Measurements from ENCODE around the gene NACC2.
A peak's percentile ranks its signal among the peaks of the same experiment; 100 is the strongest.
"Not testable (repeated sequence)": the region's sequence is repeated elsewhere in the genome, so short reads cannot be mapped to it uniquely, and the experiment has no call there.

Gene NACC2

DNA sequence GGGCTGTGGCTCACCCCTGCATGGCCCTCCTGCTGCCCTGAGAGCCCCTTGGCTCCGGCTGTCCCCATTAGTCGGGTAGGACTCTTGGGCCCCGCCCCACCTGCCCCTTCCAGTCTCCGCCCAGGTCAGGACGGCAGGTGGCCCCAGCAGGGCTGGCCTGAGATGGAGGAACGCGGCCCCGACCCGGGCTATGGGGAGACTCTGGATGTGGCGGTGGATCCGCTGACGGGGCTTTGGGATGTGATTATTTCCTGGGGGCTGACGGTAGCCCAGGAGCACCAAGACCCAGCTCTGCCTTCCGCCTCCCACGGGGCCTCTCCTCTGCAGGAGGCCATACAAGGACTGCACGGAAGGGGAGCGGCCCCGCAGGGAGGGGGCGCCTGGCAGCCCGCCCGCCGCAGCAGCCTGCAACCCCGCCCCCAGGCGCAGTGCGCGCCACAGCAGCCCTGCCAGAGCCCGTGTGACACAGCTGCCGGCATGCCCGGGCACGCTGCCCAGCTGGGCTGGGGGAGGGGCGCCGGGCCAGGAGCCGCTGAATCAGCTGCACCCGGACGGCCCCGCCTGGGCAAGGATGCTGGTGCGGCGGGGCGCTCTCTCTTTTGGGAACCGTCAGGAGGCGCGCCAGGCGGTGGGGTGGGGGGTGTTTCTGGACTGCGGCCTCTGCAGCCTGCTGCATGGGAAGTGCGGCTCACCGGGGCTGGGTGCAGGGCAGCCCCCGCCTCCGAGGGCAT lies 14.4 kb upstream of the NACC2 start:
- DNase-seq: peak; percentile 99

DNA sequence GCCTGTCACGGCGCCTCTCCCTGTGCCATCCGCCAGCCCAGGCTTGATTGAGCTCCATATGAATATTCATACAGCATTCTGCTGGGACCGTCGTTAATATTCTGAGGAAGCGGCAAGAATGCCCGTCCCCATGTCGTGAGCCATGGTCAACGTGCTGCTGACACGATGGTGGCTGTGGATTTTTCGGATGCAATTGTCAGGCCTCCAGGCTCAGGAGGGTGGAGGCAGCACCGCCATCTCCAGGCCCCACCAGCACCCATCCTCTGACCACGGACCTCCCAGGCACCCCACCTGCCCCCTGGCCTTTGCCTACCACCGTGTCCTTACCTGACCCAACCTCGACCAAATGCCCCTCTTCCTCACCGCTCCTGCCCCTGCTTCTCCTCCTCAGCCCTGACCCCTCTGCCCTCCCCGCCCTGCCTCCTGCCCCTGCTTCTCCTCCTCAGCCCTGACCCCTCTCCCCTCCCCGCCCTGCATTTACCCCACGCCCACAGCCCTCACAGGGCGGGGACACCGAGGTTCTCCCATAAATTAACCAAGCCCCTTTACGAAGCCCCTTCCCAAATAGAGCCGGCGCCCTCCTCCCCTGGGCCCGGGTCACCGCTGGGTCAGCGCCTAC lies 13.7 kb upstream of the NACC2 start:
- DNase-seq: peak; percentile 78

DNA sequence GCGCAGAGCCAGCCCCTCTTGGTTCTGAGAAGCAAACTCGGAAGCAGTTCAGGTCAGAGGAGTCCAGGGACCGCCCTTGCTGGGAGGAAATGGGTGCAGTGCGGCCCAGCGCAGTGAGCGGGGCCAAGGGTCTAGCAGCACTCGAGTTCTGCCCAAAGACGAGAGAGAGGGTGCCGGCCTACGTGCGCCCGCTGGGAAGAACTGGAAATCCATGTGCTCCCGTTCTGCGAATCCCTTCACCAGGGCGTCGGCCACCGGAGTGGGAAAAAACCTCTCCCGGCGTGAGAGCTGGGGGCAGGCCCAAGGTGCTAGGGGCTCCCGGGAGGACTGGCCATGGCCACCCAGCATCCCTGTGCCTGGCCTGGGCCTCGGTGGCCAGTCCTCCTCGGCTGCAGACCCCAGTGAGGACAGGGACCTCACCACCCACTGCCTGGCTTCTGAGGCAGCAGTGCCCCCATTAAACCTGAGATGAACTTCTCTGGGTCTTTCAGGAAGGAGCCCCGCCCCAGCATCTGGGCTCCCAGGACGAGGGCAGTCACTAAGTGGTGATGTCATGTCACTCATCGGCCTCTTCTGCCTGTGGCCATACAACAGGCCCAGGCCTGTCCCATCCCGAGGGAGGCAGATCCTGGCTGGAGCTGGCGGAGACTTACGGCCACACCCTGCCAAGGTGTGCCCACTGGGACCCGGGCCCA lies 13.0 kb upstream of the NACC2 start:
- DNase-seq: peak; percentile 98

DNA sequence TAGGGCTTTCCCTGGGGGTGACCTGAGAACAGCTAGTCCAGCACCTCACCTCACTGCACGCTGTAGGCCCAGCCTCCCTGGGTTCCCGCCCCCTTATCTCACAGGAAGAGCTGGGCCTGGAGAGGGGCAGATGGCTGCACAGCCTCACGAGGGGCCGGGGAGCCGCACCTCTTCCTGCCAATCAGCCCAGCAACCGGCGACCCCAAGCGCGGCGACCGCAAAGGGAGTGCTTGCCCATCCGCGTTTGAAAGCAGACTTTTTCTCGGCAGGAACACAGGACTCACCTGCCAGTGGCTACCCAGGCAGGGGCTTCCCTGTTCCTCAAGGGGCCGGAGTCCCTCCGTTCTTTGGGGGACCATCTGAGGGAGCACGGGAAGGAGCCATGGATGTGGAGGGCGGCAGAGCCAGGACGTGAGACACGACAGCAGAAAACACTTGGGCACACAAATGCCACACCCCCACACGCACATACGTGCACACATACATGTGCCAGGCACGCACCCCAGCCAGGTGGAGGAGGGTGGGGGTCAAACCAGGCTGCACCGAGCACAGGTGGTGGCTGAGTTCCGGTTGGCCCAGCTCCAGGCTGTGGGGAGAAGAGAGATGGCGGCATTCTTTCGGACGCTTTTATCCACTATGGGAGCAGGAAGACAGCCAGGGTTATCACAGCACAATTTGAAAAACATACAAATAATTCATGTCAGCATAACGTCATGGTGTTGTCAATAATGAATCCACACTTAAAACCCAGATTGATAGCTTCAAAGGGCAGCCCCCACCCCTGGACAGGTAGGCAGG lies 12.3 kb upstream of the NACC2 start:
- DNase-seq: peak; percentile 95

DNA sequence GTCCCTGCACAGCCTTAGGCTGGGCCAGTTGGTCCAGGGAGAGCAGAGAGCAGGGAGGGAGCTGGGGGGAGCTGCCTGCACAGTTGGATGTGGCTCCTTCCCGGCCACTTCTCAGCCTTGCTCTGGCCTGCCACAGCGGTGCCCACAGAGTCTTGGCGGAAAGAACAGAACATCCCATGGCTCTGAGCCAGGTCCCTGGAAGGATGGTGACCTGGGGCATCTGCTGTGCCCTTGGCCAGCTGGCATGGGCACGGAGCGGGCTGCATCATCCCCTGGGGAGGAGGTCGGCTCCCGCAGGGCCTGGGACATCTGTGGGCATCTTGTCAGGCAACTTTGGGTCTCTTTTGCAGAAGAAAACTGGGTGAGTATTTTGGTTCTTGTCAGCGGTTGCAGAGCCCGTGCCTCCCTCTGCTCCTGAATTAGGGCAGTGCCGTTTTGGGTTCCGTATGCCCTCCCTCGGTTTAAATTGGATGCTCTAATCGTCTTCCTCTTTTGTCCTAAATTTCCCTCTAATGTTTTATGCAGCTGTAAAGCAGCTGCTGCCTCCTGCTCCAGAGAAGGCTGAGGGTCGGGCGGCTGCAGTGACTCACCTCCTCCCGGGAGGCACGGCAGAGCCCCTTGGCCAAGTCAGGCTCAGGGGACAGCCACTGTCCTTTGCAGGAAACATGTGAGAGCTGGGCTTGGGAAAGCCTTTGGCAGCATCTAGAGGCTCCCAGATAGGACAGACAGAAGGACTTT lies 10.5 kb upstream of the NACC2 start:
- peak; percentile 46 for DNase-seq

DNA sequence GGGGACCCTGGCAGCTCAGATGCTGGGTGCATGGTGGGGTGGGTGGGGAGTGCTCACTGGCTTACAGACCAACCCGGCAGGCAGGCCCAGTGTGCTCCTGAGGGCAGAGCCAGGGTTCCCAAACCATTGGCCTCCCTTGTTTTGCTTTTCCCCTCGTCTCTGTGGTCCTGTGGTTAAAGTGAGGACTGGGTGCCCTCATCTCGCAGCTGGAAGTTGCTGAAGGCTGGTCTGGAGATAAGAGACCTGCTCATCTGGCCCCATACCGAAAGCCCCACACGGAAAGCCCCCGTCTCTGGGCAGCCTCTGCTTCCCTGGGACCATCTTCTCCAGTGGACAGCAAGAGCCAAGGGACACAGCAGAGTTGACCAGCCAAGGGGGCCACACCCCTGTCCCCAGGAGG lies 9.8 kb upstream of the NACC2 start:
- DNase-seq: peak; percentile 47

DNA sequence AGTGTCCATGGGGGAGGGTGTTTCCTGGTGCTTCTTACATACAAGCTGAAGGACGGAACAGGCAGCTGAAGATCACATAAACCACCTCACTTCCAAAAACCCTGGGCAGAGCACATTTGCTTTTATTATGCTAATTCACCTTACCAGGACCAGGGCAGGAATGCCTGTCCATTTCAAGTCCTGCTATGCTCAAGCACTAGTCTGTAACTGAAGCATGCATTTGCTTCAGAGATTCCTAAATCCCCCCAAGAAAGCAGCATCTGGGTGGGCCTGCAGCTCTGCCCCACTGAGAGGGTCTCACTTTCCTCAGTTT lies 9.4 kb upstream of the NACC2 start:
- DNase-seq: no peak

DNA sequence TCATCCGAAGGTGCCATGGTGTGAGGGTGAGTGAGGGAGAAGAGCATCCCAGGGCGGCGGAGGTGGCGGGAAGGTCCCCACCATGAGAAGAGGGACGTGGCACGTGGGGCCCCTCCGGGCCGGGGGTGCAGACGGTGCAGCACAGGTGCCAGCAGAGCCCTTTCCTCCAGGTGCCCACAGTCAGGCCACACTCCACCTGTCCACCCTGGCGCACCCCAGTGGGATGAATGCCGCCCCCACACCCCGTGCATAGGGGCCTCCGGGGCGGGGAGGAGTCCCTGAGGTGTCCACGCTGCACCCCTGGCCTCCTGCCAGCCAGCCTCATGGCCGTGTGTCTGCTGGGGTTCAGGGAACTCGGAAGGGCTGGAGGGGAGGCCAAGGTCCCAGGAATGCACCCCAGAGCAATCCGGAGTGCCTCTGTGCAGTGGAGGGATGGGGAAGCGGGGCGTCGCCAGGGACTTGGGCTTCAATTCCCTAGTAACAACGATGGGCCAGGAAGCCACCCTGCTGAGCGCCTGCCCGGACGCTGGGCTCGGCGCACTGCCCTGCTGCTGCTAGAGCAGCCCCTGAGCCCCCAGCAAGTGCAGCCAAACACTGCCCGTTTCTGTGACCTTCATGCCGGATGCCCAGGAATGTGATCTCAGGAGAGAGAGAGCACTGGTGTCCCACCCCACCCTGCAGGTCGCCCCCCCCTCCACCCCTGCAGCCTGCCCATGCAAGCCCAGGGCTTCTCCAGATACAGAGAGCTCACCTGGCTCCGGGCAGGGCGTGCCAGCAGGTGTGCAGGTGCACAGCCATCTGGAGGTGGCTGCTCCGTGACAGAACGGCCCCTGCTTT lies 8.8 kb upstream of the NACC2 start:
- DNase-seq: peak; percentile 97

DNA sequence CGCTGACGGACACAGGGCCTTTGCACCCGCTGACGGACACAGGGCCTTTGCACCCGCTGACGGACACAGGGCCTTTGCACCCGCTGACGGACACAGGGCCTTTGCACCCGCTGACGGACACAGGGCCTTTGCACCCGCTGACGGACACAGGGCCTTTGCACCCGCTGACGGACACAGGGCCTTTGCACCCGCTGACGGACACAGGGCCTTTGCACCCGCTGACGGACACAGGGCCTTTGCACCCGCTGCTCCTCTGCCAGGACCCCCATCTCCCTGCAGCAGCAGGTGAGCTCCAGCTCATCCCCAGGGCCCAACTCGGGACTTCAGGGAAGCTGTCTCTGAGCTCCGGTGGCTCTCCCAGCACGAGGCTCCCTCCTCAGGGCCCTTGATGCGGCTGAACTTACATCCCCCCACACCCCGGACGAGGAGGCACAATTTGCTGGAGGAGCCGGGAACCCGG lies 6.6 kb upstream of the NACC2 start:
- not testable (repeated sequence) for DNase-seq

DNA sequence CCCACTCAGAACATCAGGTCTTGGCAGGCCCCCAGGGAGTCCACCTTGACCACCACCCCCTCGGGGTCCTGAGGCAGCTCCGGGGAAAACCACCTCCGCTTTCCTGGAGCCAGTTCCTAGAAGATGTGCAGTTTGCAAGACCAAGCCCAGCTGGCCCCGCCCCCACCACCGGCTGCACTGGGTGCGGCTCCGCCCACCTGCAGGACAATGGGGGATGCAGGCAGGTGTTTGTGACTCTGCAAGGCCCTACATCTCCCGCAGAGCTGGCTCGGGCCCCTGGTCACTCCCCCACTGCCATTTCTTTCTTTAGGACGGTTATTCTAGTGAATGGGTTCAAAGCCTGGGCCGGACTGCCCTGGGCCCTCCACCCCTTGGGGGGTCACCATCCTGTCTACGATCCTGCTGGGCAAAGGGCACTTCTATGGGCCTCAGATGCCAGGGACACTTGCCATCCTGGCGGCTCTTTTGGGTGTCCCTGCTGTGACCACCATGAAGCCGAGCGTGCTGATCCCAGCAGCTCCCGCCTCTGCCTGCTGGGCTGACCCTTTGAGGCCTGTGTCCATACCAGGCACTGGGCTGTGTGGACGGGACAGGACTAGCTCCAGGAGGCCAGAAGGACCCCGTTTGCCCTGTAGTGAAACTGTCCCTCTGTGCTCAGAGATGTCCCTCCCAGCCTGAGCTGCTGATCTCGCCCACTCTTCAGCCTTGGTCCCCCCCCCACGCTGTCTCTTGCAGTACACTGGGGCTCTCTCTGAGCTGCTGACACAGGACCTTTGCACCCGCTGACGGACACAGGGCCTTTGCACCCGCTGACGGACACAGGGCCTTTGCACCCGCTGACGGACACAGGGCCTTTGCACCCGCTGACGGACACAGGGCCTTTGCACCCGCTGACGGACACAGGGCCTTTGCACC lies 5.9 kb upstream of the NACC2 start:
- peak; percentile 91 for DNase-seq

DNA sequence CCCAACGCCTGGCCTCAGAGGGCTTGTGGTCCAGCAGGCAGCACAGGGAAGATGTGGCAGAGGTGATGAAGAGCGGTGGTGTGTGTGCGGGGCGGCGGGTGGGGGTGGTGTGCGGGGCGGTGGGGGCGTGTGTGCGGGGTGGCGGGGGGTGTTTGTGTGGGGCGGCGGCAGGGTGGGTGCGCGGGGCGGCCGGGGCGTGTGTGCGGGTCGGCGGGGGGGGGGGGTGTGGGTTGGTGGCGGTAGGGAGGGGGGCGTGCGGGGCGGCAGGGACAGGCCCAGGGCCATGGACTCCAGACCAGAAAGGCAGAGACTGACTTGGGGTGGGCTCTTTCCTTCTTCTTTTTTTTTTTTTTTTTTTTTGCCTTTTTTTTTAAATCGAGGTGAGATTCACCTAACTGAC lies 4.5 kb upstream of the NACC2 start:
- no peak for DNase-seq

DNA sequence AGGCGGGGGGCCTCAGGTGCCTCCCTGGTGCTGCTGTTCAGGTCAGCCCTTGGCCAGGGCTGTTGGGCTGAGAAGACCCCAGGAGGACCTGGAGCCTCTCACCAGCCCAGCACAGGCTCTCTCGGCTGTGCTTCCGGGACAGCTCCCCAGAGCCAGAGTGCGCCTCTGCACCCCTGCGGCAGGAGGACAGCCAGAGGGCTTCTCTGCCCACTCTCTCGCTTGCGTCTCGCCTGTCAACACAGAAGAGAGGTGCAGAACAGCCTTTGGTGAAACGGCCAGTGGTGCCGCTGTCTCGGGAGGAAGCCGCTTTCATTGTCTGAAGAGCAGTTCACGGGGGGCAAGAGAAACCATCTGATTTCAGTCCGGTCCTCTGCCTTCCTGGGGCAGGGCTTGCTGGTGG lies 3.8 kb upstream of the NACC2 start:
- DNase-seq: no peak

DNA sequence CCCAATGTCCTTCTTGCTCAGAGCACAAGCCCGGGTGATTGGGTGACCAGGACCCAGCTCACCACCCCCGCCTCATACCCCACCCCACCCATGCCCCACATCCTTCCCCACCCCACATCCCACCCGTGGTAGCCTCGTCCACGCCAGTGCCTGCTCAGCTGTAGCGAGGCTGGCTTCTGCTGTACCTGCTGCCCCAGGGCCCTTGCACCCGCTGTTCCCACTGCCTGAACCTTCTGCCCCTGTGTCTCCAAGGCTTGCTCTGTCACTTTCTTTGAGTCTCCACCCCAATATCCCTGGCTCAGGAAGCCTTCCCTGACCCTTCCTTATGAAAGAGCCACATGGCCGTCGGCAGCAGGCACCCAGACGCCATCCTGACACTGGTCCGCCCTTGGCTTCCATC lies 3.1 kb upstream of the NACC2 start:
- no peak for DNase-seq

DNA sequence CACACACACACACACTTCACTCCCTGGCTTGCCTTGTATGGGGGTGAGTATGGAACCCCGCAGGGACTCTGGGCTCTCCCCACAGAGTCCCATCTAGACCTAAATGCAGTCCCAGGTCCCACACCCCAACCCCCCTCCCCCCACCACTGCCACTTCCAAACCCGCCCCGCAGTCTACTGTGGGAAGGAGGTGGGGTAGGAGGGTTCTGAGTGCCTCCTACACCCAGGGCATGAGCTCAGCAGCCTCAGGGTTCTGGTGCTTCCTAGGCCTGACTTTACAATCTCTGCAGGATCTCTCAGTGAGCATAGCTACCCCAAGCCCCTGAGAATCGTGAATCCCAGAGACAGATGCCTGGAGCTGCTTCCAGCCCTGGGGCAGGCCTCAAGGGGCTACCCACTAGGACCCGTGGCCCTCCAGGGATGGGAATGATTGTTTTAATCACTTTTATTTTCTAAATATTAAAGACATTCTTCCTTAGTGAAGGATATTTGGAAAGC lies 1.5 kb upstream of the NACC2 start:
- DNase-seq: no peak

DNA sequence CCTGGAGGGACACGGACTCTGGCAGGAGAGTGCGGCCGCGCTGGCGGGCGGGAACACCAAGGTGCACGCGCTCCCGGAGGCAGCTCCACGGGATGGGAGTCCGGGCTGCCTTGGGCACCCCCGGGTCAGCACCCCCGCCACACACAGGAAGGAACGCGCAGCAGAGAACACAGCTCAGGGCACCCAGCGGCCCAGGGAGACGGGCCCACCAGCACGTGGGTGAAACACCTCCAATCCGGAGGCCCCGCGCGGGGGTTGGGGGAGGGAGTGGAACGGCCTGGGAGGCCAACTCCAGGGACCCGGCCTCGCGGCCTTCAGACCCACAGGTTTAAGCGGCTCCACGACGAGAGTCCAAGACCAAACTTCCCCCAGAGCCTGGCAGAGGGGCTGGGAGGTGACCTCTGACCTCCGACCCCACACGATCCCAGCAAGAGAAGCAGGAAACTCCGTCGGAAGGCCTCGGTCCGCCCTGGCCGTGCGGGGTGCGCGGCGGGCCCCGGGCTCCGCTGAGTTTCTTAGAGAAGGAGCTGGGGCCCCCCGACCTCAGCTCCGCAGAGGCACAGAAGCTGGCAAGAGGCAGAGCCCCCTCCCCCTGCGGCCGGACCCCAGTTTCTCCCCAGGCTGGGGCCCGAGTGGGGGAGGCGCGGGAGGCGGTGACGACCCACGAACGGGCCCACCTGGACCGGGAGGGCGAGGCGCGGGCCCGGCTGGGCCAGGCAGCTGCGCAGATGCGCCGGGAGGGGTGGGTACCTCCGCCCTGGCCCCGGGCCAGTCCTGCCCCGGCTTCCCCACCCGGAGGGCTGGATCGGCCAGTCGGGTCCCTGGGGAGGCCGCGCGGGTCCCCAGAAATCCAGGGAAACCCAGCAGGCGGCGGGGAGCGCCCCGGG lies 851 bp downstream of the NACC2 start:
- DNase-seq: peak; percentile 88

DNA sequence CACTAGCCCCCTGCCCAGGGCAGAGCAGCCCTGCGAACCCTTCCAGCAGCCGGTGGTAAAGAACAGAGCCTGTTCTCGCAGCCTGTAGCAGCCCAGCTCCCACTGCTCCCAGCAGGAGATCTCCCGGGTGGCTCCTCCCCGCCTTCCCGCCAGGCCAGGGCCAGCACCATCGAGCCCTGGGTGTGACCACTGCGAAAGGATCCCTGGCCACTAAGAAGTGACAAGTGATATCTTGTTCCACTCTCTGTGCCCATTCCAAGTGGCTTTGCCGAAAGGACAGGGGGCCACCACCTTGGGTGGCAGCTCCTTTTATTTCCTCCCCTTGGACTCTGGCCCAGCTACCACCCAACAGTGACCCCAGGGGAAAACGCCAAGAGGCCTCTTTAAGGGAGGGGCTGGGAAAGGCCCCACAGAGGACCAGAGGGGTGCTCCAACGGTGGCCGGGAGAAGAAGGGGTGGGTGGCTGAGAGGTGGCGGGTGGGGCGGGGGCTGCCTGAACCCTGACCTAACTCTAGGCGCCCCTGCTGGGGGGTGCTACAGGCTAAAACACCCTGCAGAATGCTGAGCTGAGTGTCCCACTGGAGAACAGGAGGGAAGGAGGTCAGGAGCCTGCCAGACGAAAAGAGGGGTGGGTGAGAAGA lies 1.6 kb downstream of the NACC2 start:
- DNase-seq: peak; percentile 40

DNA sequence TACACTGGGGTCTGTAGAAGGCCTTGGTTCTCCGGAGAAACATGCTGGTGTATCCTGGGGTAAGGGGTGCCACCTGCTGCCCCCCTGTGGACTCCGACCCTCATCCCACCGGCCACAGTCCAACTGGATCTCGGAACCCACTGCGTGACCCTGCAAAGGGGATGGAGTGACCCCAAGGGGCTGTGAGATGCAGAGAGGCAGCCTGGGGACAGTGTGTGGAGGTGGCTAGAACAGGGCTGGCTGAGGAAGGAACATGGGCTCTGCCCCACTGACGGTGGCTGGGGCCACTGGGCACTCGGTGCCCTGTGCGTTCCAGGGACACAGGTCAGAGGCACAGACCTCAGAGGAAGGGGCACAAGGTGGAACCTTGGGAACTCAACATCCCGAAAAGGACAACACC lies 2.3 kb downstream of the NACC2 start:
- DNase-seq: no peak

DNA sequence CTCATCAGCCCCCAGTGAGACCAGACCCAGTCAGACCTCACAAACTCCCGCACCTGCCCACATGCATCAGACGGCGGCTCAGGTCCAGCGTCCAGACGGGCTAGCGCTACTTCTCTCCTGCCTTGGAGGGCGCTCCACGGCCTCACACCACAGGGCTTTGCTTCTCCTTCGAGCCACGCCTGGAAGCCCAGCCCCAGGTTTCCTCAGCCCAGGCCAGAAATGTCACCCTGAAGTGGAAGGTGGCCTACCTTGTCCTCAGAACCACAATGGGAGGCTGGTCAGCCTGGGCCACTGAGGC lies 2.8 kb downstream of the NACC2 start:
- no peak for DNase-seq
